Measurements from ENCODE around the gene DNAL4.

The DNAL4 gene

GRCh38 chr22:38793721-38794466 lies at the start of gene DNAL4:
Gene DNAL4, minus strand, starts transcription at chr22:38794143. Its CDS starts 11,412 bp downstream, at chr22:38782731.
- DNase-seq: peak; percentile 83 to 85

- peak; percentile 41 to 43 for DNase-seq
Observed at GRCh38 chr22:38843201-38843656, 49.3 kb upstream of the DNAL4 start.

- DNase-seq: no peak
Observed at GRCh38 chr22:38842512-38843200, 48.7 kb upstream of the DNAL4 start.

- DNase-seq: no peak
Observed at GRCh38 chr22:38841635-38842034, 47.7 kb upstream of the DNAL4 start.

- DNase-seq: no peak
Observed at GRCh38 chr22:38841211-38841610, 47.3 kb upstream of the DNAL4 start.

GRCh38 chr22:38840129-38840528 lies 46.2 kb upstream of the DNAL4 start:
- no peak for DNase-seq

GRCh38 chr22:38839686-38840085 lies 45.7 kb upstream of the DNAL4 start:
- no peak for DNase-seq

- DNase-seq: no peak
Observed at GRCh38 chr22:38837414-38837928, 43.5 kb upstream of the DNAL4 start.

- no peak for DNase-seq
Observed at GRCh38 chr22:38835888-38836301, 42.0 kb upstream of the DNAL4 start.

GRCh38 chr22:38834991-38835390 lies 41.0 kb upstream of the DNAL4 start:
- DNase-seq: no peak

- DNase-seq: no peak
Observed at GRCh38 chr22:38834215-38834953, 40.4 kb upstream of the DNAL4 start.

GRCh38 chr22:38833061-38833460 lies 39.1 kb upstream of the DNAL4 start:
- DNase-seq: no peak

GRCh38 chr22:38832005-38832978 lies 38.3 kb upstream of the DNAL4 start:
- DNase-seq: no peak

- DNase-seq: no peak
Observed at GRCh38 chr22:38831166-38831945, 37.4 kb upstream of the DNAL4 start.

- DNase-seq: no peak
Observed at GRCh38 chr22:38830845-38831108, 36.8 kb upstream of the DNAL4 start.

GRCh38 chr22:38830026-38830844 lies 36.3 kb upstream of the DNAL4 start:
- no peak for DNase-seq

GRCh38 chr22:38829485-38829884 lies 35.5 kb upstream of the DNAL4 start:
- DNase-seq: no peak

GRCh38 chr22:38828616-38829205 lies 34.8 kb upstream of the DNAL4 start:
- no peak for DNase-seq

- no peak for DNase-seq
Observed at GRCh38 chr22:38828191-38828590, 34.2 kb upstream of the DNAL4 start.

GRCh38 chr22:38827510-38827909 lies 33.6 kb upstream of the DNAL4 start:
- DNase-seq: no peak
